GM15510 (cell line): ENCODE data around the gene VASH2.

Experiments used
- POLR2A ChIP-seq: IDR thresholded peaks from 3 replicates; pipeline ENCODE4 v1.6.1; 2011; ENCODE audit warnings: borderline replicate concordance; ENCODE audit not compliant: insufficient read length; ENCODE audit errors: extremely low read depth

Gene VASH2

GRCh38 chr1:212926372-212926771 lies 24.0 kb upstream of the VASH2 start:
- TF ChIP-seq POLR2A, result no peak

- TF ChIP-seq POLR2A, result no peak
Observed at GRCh38 chr1:212928323-212929291, 21.7 kb upstream of the VASH2 start.

- no peak for TF ChIP-seq POLR2A
Observed at GRCh38 chr1:212930986-212931678, 19.2 kb upstream of the VASH2 start.

- no peak for TF ChIP-seq POLR2A
Observed at GRCh38 chr1:212933815-212934471, 16.4 kb upstream of the VASH2 start.

- no peak for TF ChIP-seq POLR2A
Observed at GRCh38 chr1:212935387-212935981, 14.9 kb upstream of the VASH2 start.

- TF ChIP-seq POLR2A, result no peak
Observed at GRCh38 chr1:212937034-212937433, 13.3 kb upstream of the VASH2 start.

GRCh38 chr1:212938846-212939245 lies 11.5 kb upstream of the VASH2 start:
- no peak for TF ChIP-seq POLR2A

GRCh38 chr1:212941452-212941851 lies 8.9 kb upstream of the VASH2 start:
- no peak for TF ChIP-seq POLR2A

- no peak for TF ChIP-seq POLR2A
Observed at GRCh38 chr1:212942679-212943392, 7.5 kb upstream of the VASH2 start.

GRCh38 chr1:212943393-212943710 lies 7.0 kb upstream of the VASH2 start:
- TF ChIP-seq POLR2A, result no peak

- TF ChIP-seq POLR2A, result no peak
Observed at GRCh38 chr1:212944229-212944901, 6.0 kb upstream of the VASH2 start.

GRCh38 chr1:212945056-212945455 lies 5.3 kb upstream of the VASH2 start:
- TF ChIP-seq POLR2A, result no peak

GRCh38 chr1:212945463-212946160 lies 4.7 kb upstream of the VASH2 start:
- TF ChIP-seq POLR2A, result no peak

GRCh38 chr1:212946872-212947271 lies 3.5 kb upstream of the VASH2 start:
- TF ChIP-seq POLR2A, result no peak

GRCh38 chr1:212949771-212950170 lies 570 bp upstream of the VASH2 start:
- no peak for TF ChIP-seq POLR2A
